Hippocampal formation (tissue), 2 donors: ENCODE measurements around the gene MAPK8.

ENCODE experiments used
- DNase-seq, 2 donors: peaks; one replicate each; lab custom pipeline; 2025; lab: John Stamatoyannopoulos, UW

Gene MAPK8

GRCh38 chr10:48462482-48463020 lies 156.1 kb downstream of the MAPK8 start:
- no peak for DNase-seq

GRCh38 chr10:48463318-48464003 lies 157.0 kb downstream of the MAPK8 start:
- DNase-seq = no peak

GRCh38 chr10:48464121-48464870 lies 157.8 kb downstream of the MAPK8 start:
- no peak for DNase-seq

- DNase-seq = peak in 1 of 2 donors; percentile 37
Measured at GRCh38 chr10:48464871-48465736, 158.6 kb downstream of the MAPK8 start.

GRCh38 chr10:48465860-48466521 lies 159.5 kb downstream of the MAPK8 start:
- DNase-seq = no peak

- DNase-seq = no peak
Measured at GRCh38 chr10:48466611-48467240, 160.2 kb downstream of the MAPK8 start.

GRCh38 chr10:48467669-48468068 lies 161.2 kb downstream of the MAPK8 start:
- DNase-seq = no peak

- DNase-seq = no peak
Measured at GRCh38 chr10:48468130-48468790, 161.8 kb downstream of the MAPK8 start.

- DNase-seq = no peak
Measured at GRCh38 chr10:48468866-48469511, 162.5 kb downstream of the MAPK8 start.

GRCh38 chr10:48469516-48470020 lies 163.1 kb downstream of the MAPK8 start:
- DNase-seq = no peak

GRCh38 chr10:48470115-48470892 lies 163.8 kb downstream of the MAPK8 start:
- DNase-seq = peak in 1 of 2 donors; percentile 41

GRCh38 chr10:48470893-48471805 lies 164.7 kb downstream of the MAPK8 start:
- DNase-seq = no peak

GRCh38 chr10:48472501-48473069 lies 166.1 kb downstream of the MAPK8 start:
- DNase-seq = no peak

GRCh38 chr10:48473704-48474103 lies 167.2 kb downstream of the MAPK8 start:
- no peak for DNase-seq

- no peak for DNase-seq
Measured at GRCh38 chr10:48474765-48475365, 168.4 kb downstream of the MAPK8 start.

GRCh38 chr10:48475943-48476278 lies 169.4 kb downstream of the MAPK8 start:
- DNase-seq = no peak

- no peak for DNase-seq
Measured at GRCh38 chr10:48476279-48476982, 170.0 kb downstream of the MAPK8 start.
